ENCODE measurements around the gene DBF4. TPM values are rescaled to one million over a fixed set of nuclear protein-coding genes. Genes with fewer than 3 reads are reported as not detected.

The DBF4 gene
- total and polyA plus RNA-seq, 2 of the 13 experiments (the other 11 are each of a cell fraction or from before 2014, with no cell fraction given), result 5.0 to 64.4 TPM

GRCh38 chr7:87876040-87876868 lies at the start of gene DBF4, which contains the start of gene SLC25A40 (continued):
- peak; percentile 42; the same call in 1 of the 2 replicates for TF ChIP-seq AHDC1 (CRISPR knock-in tag; IDR thresholded peaks at IDR 0.05; ENCODE audit: borderline replicate concordance)
- TF ChIP-seq POLR2A (IDR thresholded peaks at IDR 0.05; ENCODE audit: insufficient read depth in 1 of 2, low read depth in 2 of 2, low read length in 2 of 2), result peak; percentile 68 to 75
- no peak for TF ChIP-seq STAT6 (CRISPR knock-in tag; IDR thresholded peaks at IDR 0.05; ENCODE audit: borderline replicate concordance)
- TF ChIP-seq XBP1 (CRISPR knock-in tag; IDR thresholded peaks at IDR 0.05), result no peak
- TF ChIP-seq MYPOP (CRISPR knock-in tag; IDR thresholded peaks at IDR 0.05), result peak; percentile 99
- peak; percentile 56 for TF ChIP-seq AGO1 (IDR thresholded peaks at IDR 0.05; ENCODE audit: low read depth, low read length, poor library complexity, severe bottlenecking)
- TF ChIP-seq ZNF383 (CRISPR knock-in tag; IDR thresholded peaks at IDR 0.05; ENCODE audit: borderline replicate concordance), result no peak
- TF ChIP-seq EZH2 (conservative IDR thresholded peaks at IDR 0.05; ENCODE audit: low read depth, low read length), result no peak
- no peak for TF ChIP-seq SNAPC4 (CRISPR knock-in tag; IDR thresholded peaks at IDR 0.05)
- no peak; the same call in 1 of the 2 replicates for TF ChIP-seq ZC3H13 (CRISPR knock-in tag; IDR thresholded peaks at IDR 0.05)
- TF ChIP-seq, protein P1, sequence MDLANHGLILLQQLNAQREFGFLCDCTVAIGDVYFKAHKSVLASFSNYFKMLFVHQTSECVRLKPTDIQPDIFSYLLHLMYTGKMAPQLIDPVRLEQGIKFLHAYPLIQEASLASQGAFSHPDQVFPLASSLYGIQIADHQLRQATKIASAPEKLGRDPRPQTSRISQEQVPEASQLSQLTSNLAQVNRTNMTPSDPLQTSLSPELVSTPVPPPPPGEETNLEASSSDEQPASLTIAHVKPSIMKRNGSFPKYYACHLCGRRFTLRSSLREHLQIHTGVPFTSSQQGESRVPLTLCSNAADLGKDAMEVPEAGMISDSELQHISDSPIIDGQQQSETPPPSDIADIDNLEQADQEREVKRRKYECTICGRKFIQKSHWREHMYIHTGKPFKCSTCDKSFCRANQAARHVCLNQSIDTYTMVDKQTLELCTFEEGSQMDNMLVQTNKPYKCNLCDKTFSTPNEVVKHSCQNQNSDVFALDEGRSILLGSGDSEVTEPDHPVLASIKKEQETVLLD (CRISPR knock-in tag; IDR thresholded peaks at IDR 0.05; ENCODE audit: low read depth), result peak; percentile 95
